Activated CD4-positive, alpha-beta T cell treated with anti-CD3 and anti-CD28 coated beads for 24 hours (primary cell): ENCODE data around the gene ABCD1.
A peak's percentile ranks its signal among the peaks of the same experiment; 100 is the strongest.
"Not testable (repeated sequence)": the region's sequence is repeated elsewhere in the genome, so short reads cannot be mapped to it uniquely, and the experiment has no call there.

Experiments
- DNase-seq, 2 donors: peaks; one replicate each; pipeline ENCODE4 v3.0.0-alpha.2; 2020; ENCODE audit warnings: low read depth in 2 of 2

ABCD1 gene

GRCh38 chrX:153724252-153725038 is at the start of gene ABCD1, which contains the start of gene BCAP31:
Gene ABCD1 (plus strand): TSS chrX:153724856. CDS start chrX:153725267, 411 bp downstream.
Gene BCAP31 (minus strand): TSS chrX:153724387. CDS start chrX:153723244, 1,143 bp downstream.
- DNase-seq, result peak; percentile 78 to 79

- DNase-seq, result no peak
These were observed 43.5 kb upstream of the ABCD1 start for GRCh38 chrX:153681175-153681574.

- not testable (repeated sequence) for DNase-seq
These were observed 41.2 kb upstream of the ABCD1 start for GRCh38 chrX:153683486-153683885.

GRCh38 chrX:153684467-153685155 is 40.0 kb upstream of the ABCD1 start:
- no peak for DNase-seq

- DNase-seq, result no peak
These were observed 39.5 kb upstream of the ABCD1 start for GRCh38 chrX:153685156-153685536.

- DNase-seq, result no peak
These were observed 38.6 kb upstream of the ABCD1 start for GRCh38 chrX:153685751-153686696.

GRCh38 chrX:153686711-153687110 is 37.9 kb upstream of the ABCD1 start:
- DNase-seq, result no peak

GRCh38 chrX:153687121-153688039 is 37.3 kb upstream of the ABCD1 start, which contains the start of gene SLC6A8:
Gene SLC6A8 (plus strand): TSS chrX:153687926. CDS start chrX:153688575, 649 bp downstream.
- DNase-seq, result peak; percentile 10 to 28

GRCh38 chrX:153688071-153688470 is 36.6 kb upstream of the ABCD1 start:
- DNase-seq, result no peak

GRCh38 chrX:153688506-153688905 is 36.1 kb upstream of the ABCD1 start:
- no peak for DNase-seq

- DNase-seq, result no peak
These were observed 35.6 kb upstream of the ABCD1 start for GRCh38 chrX:153688911-153689590.

- DNase-seq, result no peak
These were observed 34.8 kb upstream of the ABCD1 start for GRCh38 chrX:153689654-153690465.

GRCh38 chrX:153690466-153690865 is 34.2 kb upstream of the ABCD1 start:
- no peak for DNase-seq

- DNase-seq, result not testable (repeated sequence)
These were observed 33.4 kb upstream of the ABCD1 start for GRCh38 chrX:153691032-153691827.

GRCh38 chrX:153692003-153692402 is 32.7 kb upstream of the ABCD1 start:
- no peak for DNase-seq

- no peak for DNase-seq
These were observed 32.0 kb upstream of the ABCD1 start for GRCh38 chrX:153692611-153693156.

- DNase-seq, result no peak
These were observed 31.2 kb upstream of the ABCD1 start for GRCh38 chrX:153693216-153694086.
